Vagina (tissue), 2 donors: Measurements from ENCODE around the gene UCP3.

Experiments used
- POLR2A ChIP-seq, 2 donors: fragments of 450-650 bp; IDR thresholded peaks; one replicate each; pipeline ENCODE4 v1.6.1; 2017; ENCODE audit warnings: antibody characterized with exemption in 2 of 2, mild to moderate bottlenecking in 2 of 2, moderate library complexity in 2 of 2
- POLR2AphosphoS5 ChIP-seq, 2 donors: sonication (generic); formaldehyde crosslinking; IDR thresholded peaks; one replicate each; pipeline ENCODE4 v1.9.0; 2017; ENCODE audit warnings: antibody characterized with exemption in 2 of 2, mild to moderate bottlenecking in 2 of 2, low read depth in 1 of 2; ENCODE audit not compliant: insufficient read depth in 1 of 2
- TF ChIP-seq, protein P1 (sequence below), 3 experiments: fragments of 450-650 bp in 2 of 3; fragments of 200-600 bp in 1 of 3; sonication (generic) in 1 of 3; IDR thresholded peaks; one replicate each; pipeline ENCODE4 v1.5.1; 2017 to 2019; ENCODE audit warnings: antibody characterized with exemption in 3 of 3, mild to moderate bottlenecking in 2 of 3, moderate library complexity in 2 of 3

DNA sequence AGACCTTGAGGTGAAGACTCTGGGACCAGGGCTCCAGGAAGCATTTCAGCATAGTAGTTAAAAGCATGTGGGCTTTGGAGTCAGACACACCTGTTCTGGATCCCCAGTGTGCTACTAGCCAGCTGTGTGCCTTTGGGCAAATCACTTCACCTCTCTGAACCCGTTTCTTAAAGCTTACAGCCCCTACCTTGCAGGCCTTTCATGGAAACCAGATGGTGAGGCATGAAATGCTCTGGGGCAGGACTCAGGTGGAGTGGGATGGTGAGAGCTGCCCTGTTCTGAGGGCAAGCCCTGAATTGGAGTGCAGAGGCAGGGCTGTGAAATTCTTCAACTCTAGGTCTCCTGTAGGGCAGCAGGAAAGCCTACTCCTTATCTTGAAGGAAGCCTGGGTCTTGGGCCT is 36.7 kb downstream of the UCP3 start:
- TF ChIP-seq, protein P1, sequence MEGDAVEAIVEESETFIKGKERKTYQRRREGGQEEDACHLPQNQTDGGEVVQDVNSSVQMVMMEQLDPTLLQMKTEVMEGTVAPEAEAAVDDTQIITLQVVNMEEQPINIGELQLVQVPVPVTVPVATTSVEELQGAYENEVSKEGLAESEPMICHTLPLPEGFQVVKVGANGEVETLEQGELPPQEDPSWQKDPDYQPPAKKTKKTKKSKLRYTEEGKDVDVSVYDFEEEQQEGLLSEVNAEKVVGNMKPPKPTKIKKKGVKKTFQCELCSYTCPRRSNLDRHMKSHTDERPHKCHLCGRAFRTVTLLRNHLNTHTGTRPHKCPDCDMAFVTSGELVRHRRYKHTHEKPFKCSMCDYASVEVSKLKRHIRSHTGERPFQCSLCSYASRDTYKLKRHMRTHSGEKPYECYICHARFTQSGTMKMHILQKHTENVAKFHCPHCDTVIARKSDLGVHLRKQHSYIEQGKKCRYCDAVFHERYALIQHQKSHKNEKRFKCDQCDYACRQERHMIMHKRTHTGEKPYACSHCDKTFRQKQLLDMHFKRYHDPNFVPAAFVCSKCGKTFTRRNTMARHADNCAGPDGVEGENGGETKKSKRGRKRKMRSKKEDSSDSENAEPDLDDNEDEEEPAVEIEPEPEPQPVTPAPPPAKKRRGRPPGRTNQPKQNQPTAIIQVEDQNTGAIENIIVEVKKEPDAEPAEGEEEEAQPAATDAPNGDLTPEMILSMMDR (IDR thresholded peaks at IDR 0.05): no peak
- TF ChIP-seq POLR2AphosphoS5 (IDR thresholded peaks at IDR 0.05; ENCODE audit: insufficient read depth in 1 of 2, low read depth in 1 of 2) (no peak), POLR2A (IDR thresholded peaks at IDR 0.05) (no peak)
